ENCODE measurements around the gene CYGB.

GRCh38 chr17:76477576-76477975 lies 59.9 kb downstream of the CYGB start:
- TF ChIP-seq ELK1 (IDR thresholded peaks at IDR 0.05; ENCODE audit: low read depth, low read length) (no peak), NR2C2 (IDR thresholded peaks at IDR 0.05; ENCODE audit: borderline replicate concordance, control insufficient read depth, insufficient read length, low read depth) (no peak), SIX5 (IDR thresholded peaks at IDR 0.05; ENCODE audit: low read depth, low read length, severe bottlenecking) (no peak), JUND (IDR thresholded peaks at IDR 0.05; ENCODE audit: low read depth, low read length) (no peak), TBL1XR1 (IDR thresholded peaks at IDR 0.05; ENCODE audit: low read depth, low read length) (no peak), RAD21 (IDR thresholded peaks at IDR 0.05; ENCODE audit: insufficient read depth, low read depth, low read length) (no peak), POLR2A (IDR thresholded peaks at IDR 0.05; ENCODE audit: low read depth, low read length) (no peak), LARP7 (IDR thresholded peaks at IDR 0.05) (no peak), EP300 (IDR thresholded peaks at IDR 0.05; ENCODE audit: borderline replicate concordance in 1 of 2, control insufficient read depth in 1 of 2, low read depth in 2 of 2, low read length in 2 of 2) (no peak)
- TF ChIP-seq, protein P1, sequence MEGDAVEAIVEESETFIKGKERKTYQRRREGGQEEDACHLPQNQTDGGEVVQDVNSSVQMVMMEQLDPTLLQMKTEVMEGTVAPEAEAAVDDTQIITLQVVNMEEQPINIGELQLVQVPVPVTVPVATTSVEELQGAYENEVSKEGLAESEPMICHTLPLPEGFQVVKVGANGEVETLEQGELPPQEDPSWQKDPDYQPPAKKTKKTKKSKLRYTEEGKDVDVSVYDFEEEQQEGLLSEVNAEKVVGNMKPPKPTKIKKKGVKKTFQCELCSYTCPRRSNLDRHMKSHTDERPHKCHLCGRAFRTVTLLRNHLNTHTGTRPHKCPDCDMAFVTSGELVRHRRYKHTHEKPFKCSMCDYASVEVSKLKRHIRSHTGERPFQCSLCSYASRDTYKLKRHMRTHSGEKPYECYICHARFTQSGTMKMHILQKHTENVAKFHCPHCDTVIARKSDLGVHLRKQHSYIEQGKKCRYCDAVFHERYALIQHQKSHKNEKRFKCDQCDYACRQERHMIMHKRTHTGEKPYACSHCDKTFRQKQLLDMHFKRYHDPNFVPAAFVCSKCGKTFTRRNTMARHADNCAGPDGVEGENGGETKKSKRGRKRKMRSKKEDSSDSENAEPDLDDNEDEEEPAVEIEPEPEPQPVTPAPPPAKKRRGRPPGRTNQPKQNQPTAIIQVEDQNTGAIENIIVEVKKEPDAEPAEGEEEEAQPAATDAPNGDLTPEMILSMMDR (IDR thresholded peaks at IDR 0.05 in 2 of 3, conservative IDR thresholded peaks at IDR 0.05 in 1 of 3; ENCODE audit: control insufficient read depth in 2 of 3, extremely low read depth in 1 of 3, insufficient read depth in 1 of 3, low read depth in 3 of 3, low read length in 3 of 3), result no peak
